Spleen (tissue), 7 donors: ENCODE measurements around the gene MYRF.

ENCODE experiments used
- POLR2A ChIP-seq, 3 donors: fragments of 450-650 bp; IDR thresholded peaks; one replicate each; pipeline ENCODE4 v1.5.1; 2017; ENCODE audit warnings: antibody characterized with exemption in 3 of 3, mild to moderate bottlenecking in 1 of 3
- POLR2AphosphoS5 ChIP-seq, 3 donors: sonication (generic); formaldehyde crosslinking; IDR thresholded peaks; one replicate each; pipeline ENCODE4 v1.5.1; 2017; ENCODE audit warnings: antibody characterized with exemption in 3 of 3
- TF ChIP-seq, protein P1 (sequence below), 11 experiments: fragments of 200-600 bp in 7 of 11; fragments of 450-650 bp in 4 of 11; sonication (generic) in 4 of 11; IDR thresholded peaks in 8 of 11; conservative IDR thresholded peaks in 3 of 11; 1 replicate in 7 of 11; 2 replicates in 4 of 11; pipeline versions ENCODE4 v1.4.0 to v1.8.0; 2016 to 2021; ENCODE audit warnings: antibody characterized with exemption in 11 of 11, inconsistent platforms in 4 of 11, mild to moderate bottlenecking in 1 of 11
- donor health status: DM: no; HTN: no; CAD: no; lungs with moderate emphysema.
- donor health status: DM: no; HTN: no; CAD: no.
- donor health status: DM: no; HTN: no; CAD: no.

- TF ChIP-seq, protein P1, sequence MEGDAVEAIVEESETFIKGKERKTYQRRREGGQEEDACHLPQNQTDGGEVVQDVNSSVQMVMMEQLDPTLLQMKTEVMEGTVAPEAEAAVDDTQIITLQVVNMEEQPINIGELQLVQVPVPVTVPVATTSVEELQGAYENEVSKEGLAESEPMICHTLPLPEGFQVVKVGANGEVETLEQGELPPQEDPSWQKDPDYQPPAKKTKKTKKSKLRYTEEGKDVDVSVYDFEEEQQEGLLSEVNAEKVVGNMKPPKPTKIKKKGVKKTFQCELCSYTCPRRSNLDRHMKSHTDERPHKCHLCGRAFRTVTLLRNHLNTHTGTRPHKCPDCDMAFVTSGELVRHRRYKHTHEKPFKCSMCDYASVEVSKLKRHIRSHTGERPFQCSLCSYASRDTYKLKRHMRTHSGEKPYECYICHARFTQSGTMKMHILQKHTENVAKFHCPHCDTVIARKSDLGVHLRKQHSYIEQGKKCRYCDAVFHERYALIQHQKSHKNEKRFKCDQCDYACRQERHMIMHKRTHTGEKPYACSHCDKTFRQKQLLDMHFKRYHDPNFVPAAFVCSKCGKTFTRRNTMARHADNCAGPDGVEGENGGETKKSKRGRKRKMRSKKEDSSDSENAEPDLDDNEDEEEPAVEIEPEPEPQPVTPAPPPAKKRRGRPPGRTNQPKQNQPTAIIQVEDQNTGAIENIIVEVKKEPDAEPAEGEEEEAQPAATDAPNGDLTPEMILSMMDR (IDR thresholded peaks at IDR 0.05 in 8 of 11, conservative IDR thresholded peaks at IDR 0.05 in 3 of 11): no peak
- TF ChIP-seq POLR2A (IDR thresholded peaks at IDR 0.05): no peak
- no peak for TF ChIP-seq POLR2AphosphoS5 (IDR thresholded peaks at IDR 0.05)
Measured at GRCh38 chr11:61782841-61783240, 30.4 kb downstream of the MYRF start.
